H1 (cell line): ENCODE measurements around the gene P2RX6. TPM values are rescaled to one million over a fixed set of nuclear protein-coding genes. Genes with fewer than 3 reads are reported as not detected.

Experiments used
- CTCF ChIA-PET: fragments of 300-600 bp; sonication (Branson Sonifier 250); formaldehyde crosslinking; loops from one replicate; lab custom pipeline; 2021; ENCODE audit not compliant: partially characterized antibody; lab: Charles Lee
- POLR2A ChIA-PET: fragments of 300-600 bp; sonication (Branson Sonifier 250); formaldehyde crosslinking; loops from one replicate; lab custom pipeline; 2021; ENCODE audit warnings: inconsistent platforms; ENCODE audit not compliant: partially characterized antibody; lab: Charles Lee
- DNase-seq, 2 experiments: peaks; one replicate each; pipeline versions ENCODE4 v3.0.0 to v3.0.0-alpha.2; 2010 to 2022; ENCODE audit warnings: low spot score in 2 of 2, low read depth in 1 of 2, mixed read lengths in 1 of 2
- FAIRE-seq: peaks from 2 replicates; lab custom pipeline; 2011; peaks lifted over from hg19 to GRCh38; lab: Jason Lieb, UNC
- H2AFZ ChIP-seq: 2 replicates; pipeline ENCODE4 v1.8.1; 2012; ENCODE audit warnings: low read length, inconsistent platforms
- H2AK5ac ChIP-seq: 2 replicates; pipeline ENCODE4 v1.6.1; 2013; ENCODE audit warnings: low read depth, low read length
- H2BK120ac ChIP-seq: replicated peaks from 2 replicates; pipeline ENCODE3; 2013; ENCODE audit warnings: low read depth, low read length, inconsistent platforms
- H2BK12ac ChIP-seq: 2 replicates; pipeline ENCODE4 v1.6.1; 2013; ENCODE audit warnings: low read depth, low read length
- H2BK15ac ChIP-seq: 2 replicates; pipeline ENCODE4 v1.6.1; 2013; ENCODE audit warnings: low read length
- H2BK20ac ChIP-seq: 2 replicates; pipeline ENCODE4 v1.6.1; 2013; ENCODE audit warnings: low read length
- H2BK5ac ChIP-seq: 2 replicates; pipeline ENCODE4 v1.6.1; 2013; ENCODE audit warnings: low read depth, low read length
- H3K14ac ChIP-seq: 2 replicates; pipeline ENCODE4 v1.6.1; 2013; ENCODE audit warnings: inconsistent platforms; ENCODE audit not compliant: insufficient read length
- H3K18ac ChIP-seq: 2 replicates; pipeline ENCODE4 v1.6.1; 2013; ENCODE audit warnings: low read length; ENCODE audit errors: extremely low read depth
- H3K23ac ChIP-seq: 2 replicates; pipeline ENCODE4 v1.6.1; 2013; ENCODE audit warnings: inconsistent platforms; ENCODE audit not compliant: insufficient read length
- H3K23me2 ChIP-seq: 2 replicates; pipeline ENCODE4 v1.6.1; 2013; ENCODE audit warnings: low read depth, low read length
- H3K27ac ChIP-seq: 2 replicates; pipeline ENCODE4 v1.6.1; 2011; ENCODE audit warnings: low read depth, low read length, inconsistent platforms
- H3K27me3 ChIP-seq, 4 experiments: replicated peaks in 1 of 4; 1 replicate in 1 of 4; 2 replicates in 3 of 4; pipeline versions ENCODE4 v1.6.1 to v1.8.1; 2011 to 2013; ENCODE audit warnings: low read length in 3 of 4, mild to moderate bottlenecking in 3 of 4, inconsistent platforms in 2 of 4, mixed read lengths in 2 of 4, moderate library complexity in 1 of 4; ENCODE audit not compliant: control insufficient read depth in 3 of 4, insufficient read depth in 3 of 4; ENCODE audit errors: extremely low read depth in 1 of 4
- H3K36me3 ChIP-seq, 4 experiments: 2 replicates each; pipeline versions ENCODE4 v1.6.1 to v1.8.1; 2011 to 2013; ENCODE audit warnings: mild to moderate bottlenecking in 4 of 4, low read length in 3 of 4, moderate library complexity in 2 of 4, control low read depth in 1 of 4, inconsistent platforms in 1 of 4; ENCODE audit not compliant: insufficient read depth in 4 of 4, control insufficient read depth in 2 of 4
- H3K4ac ChIP-seq: replicated peaks from 2 replicates; pipeline ENCODE3; 2013; ENCODE audit warnings: low read length, low read depth, mixed read lengths, inconsistent platforms; ENCODE audit not compliant: insufficient read length
- H3K4me1 ChIP-seq, 4 experiments: replicated peaks in 1 of 4; 1 replicate in 1 of 4; 2 replicates in 3 of 4; pipeline versions ENCODE4 v1.6.1 to v1.8.1; 2011 to 2013; ENCODE audit warnings: low read length in 3 of 4, inconsistent platforms in 2 of 4, mixed read lengths in 1 of 4; ENCODE audit not compliant: insufficient read depth in 4 of 4, control insufficient read depth in 3 of 4
- H3K4me2 ChIP-seq, 2 experiments: 2 replicates each; pipeline versions ENCODE4 v1.6.1 to v1.8.1; 2011 to 2013; ENCODE audit warnings: low read depth in 2 of 2, low read length in 2 of 2, control low read depth in 1 of 2, inconsistent platforms in 1 of 2, mild to moderate bottlenecking in 1 of 2; ENCODE audit not compliant: insufficient read depth in 1 of 2
- H3K4me3 ChIP-seq, 4 experiments: fragments of 200-600, 300-600 bp in 1 of 4; sonication (generic), shearing (Covaris generic), sonication (Bioruptor Twin) in 1 of 4; 2 replicates each; pipeline versions ENCODE4 v1.5.1 to v1.8.1; 2011 to 2016; ENCODE audit warnings: low read length in 4 of 4, low read depth in 3 of 4, control low read depth in 2 of 4, inconsistent platforms in 2 of 4, mild to moderate bottlenecking in 2 of 4, mixed read lengths in 1 of 4, moderate library complexity in 1 of 4; ENCODE audit not compliant: insufficient read depth in 2 of 4; ENCODE audit errors: extremely low read depth in 1 of 4
- H3K56ac ChIP-seq: replicated peaks from 2 replicates; pipeline ENCODE3; 2013; ENCODE audit warnings: low read depth, mild to moderate bottlenecking, mixed read lengths, low read length, inconsistent platforms; ENCODE audit not compliant: insufficient read length
- H3K79me1 ChIP-seq: 2 replicates; pipeline ENCODE4 v1.6.1; 2013; ENCODE audit warnings: low read depth, low read length, control low read depth
- H3K79me2 ChIP-seq, 2 experiments: 2 replicates each; pipeline versions ENCODE4 v1.6.1 to v1.8.1; 2012 to 2013; ENCODE audit warnings: low read length in 2 of 2, mild to moderate bottlenecking in 2 of 2, inconsistent platforms in 1 of 2; ENCODE audit not compliant: insufficient read depth in 2 of 2, control insufficient read depth in 1 of 2
- H3K9ac ChIP-seq, 4 experiments: replicated peaks in 1 of 4; 1 replicate in 1 of 4; 2 replicates in 3 of 4; pipeline versions ENCODE4 v1.6.1 to v1.8.1; 2011 to 2013; ENCODE audit warnings: low read depth in 3 of 4, low read length in 3 of 4, control low read depth in 2 of 4, mild to moderate bottlenecking in 2 of 4, moderate library complexity in 2 of 4, inconsistent platforms in 1 of 4; ENCODE audit errors: extremely low read depth in 1 of 4
- H3K9me3 ChIP-seq, 2 experiments: 2 replicates each; pipeline versions ENCODE4 v1.6.1 to v1.8.1; 2012 to 2013; ENCODE audit warnings: mild to moderate bottlenecking in 2 of 2, moderate library complexity in 2 of 2, control low read depth in 1 of 2, inconsistent platforms in 1 of 2, low read depth in 1 of 2, low read length in 1 of 2, mixed read lengths in 1 of 2; ENCODE audit not compliant: insufficient read depth in 2 of 2
- H4K20me1 ChIP-seq, 2 experiments: replicated peaks in 1 of 2; 2 replicates each; pipeline versions ENCODE3 to v1.8.1; 2011 to 2013; ENCODE audit warnings: inconsistent platforms in 2 of 2, low read length in 2 of 2, mild to moderate bottlenecking in 1 of 2; ENCODE audit not compliant: insufficient read depth in 2 of 2, control insufficient read depth in 1 of 2
- H4K5ac ChIP-seq: 2 replicates; pipeline ENCODE4 v1.6.1; 2013; ENCODE audit warnings: low read length, low read depth, mixed read lengths, inconsistent platforms; ENCODE audit not compliant: insufficient read length
- H4K8ac ChIP-seq: 2 replicates; pipeline ENCODE4 v1.8.0; 2013; ENCODE audit warnings: mild to moderate bottlenecking, moderate library complexity, low read length, inconsistent platforms; ENCODE audit not compliant: insufficient read depth; ENCODE audit errors: extremely low read depth
- H4K91ac ChIP-seq: replicated peaks from 2 replicates; pipeline ENCODE3; 2013; ENCODE audit warnings: low read length, mixed read lengths, inconsistent platforms; ENCODE audit not compliant: insufficient read length
- CBX5 ChIP-seq: fragments of 300-800, 300-1000 bp; sonication (generic); IDR thresholded peaks from 2 replicates; pipeline ENCODE4 v1.7.1; 2016; ENCODE audit warnings: antibody characterized with exemption, low read length, low read depth
- EP300 ChIP-seq, 2 experiments: IDR thresholded peaks; 1 replicate in 1 of 2; 2 replicates in 1 of 2; pipeline ENCODE4 v1.6.1; 2011 to 2012; ENCODE audit warnings: low read depth in 2 of 2, low read length in 2 of 2, mild to moderate bottlenecking in 2 of 2, borderline replicate concordance in 1 of 2, inconsistent platforms in 1 of 2, moderate library complexity in 1 of 2
- NRF1 ChIP-seq: IDR thresholded peaks from 2 replicates; pipeline ENCODE4 v1.6.1; 2011; ENCODE audit warnings: mild to moderate bottlenecking, low read depth, low read length, improper control_type of control experiment
- RBBP5 ChIP-seq: IDR thresholded peaks from 2 replicates; pipeline ENCODE4 v1.7.1; 2012; ENCODE audit warnings: low read depth, mild to moderate bottlenecking, inconsistent platforms, low read length, moderate library complexity, borderline replicate concordance
- RFX5 ChIP-seq: IDR thresholded peaks from 2 replicates; pipeline ENCODE4 v1.6.1; 2011; ENCODE audit warnings: low read depth, low read length, improper control_type of control experiment, borderline replicate concordance
- SIN3A ChIP-seq, 2 experiments: IDR thresholded peaks in 1 of 2; conservative IDR thresholded peaks in 1 of 2; 2 replicates each; pipeline ENCODE4 v1.6.1; 2011 to 2012; ENCODE audit warnings: low read length in 2 of 2, improper control_type of control experiment in 1 of 2, low read depth in 1 of 2, mild to moderate bottlenecking in 1 of 2
- USF2 ChIP-seq: IDR thresholded peaks from 2 replicates; pipeline ENCODE4 v1.6.1; 2011; ENCODE audit warnings: low read length, improper control_type of control experiment
- WGBS, 2 experiments: shearing (Covaris generic) in 1 of 2; methylation state at CpG; one replicate each; pipeline versions ENCODE4 v1.1.6 to v1.1.7; 2013 to 2015; ENCODE audit warnings: low lambda C conversion rate in 2 of 2, mixed read lengths in 2 of 2, inconsistent platforms in 1 of 2, low coverage in 1 of 2, missing lambda C conversion rate in 1 of 2; ENCODE audit not compliant: insufficient replicate concordance in 2 of 2, insufficient coverage in 1 of 2, insufficient read length in 1 of 2; ENCODE audit errors: extremely low coverage in 1 of 2, missing lambda C conversion rate in 1 of 2; 5-methylcytosine and 5-hydroxymethylcytosine counted together
- polyA plus RNA-seq, 7 experiments: library from polyadenylated mRNA; depleted of rRNA in 3 of 7; stranded (reverse) in 5 of 7; unstranded in 2 of 7; fragments of >200 nt in 5 of 7; fragments of 200-250 nt in 2 of 7; gene quantifications; 1 replicate in 5 of 7; 2 replicates in 1 of 7; 4 replicates in 1 of 7; pipeline versions ENCODE4 v1.2.1 to v1.2.3, GENCODE V29; 2011 to 2013; ENCODE audit warnings: missing spikeins in 2 of 7, mixed read lengths in 2 of 7
- total RNA-seq: library from RNA; stranded (reverse); fragmentation: NEBNext Ultra II Directional; extraction: Animal tissue kit (Norgen Biotek cat#: 25700); gene quantifications from 2 replicates; pipeline ENCODE4 v1.2.1, GENCODE V29; 2021

The P2RX6 gene
- total and polyA plus RNA-seq, 2 of the 8 experiments (the other 6 are each of a cell fraction or from before 2014, with no cell fraction given), result 0.09 TPM; not detected in 1

- TF ChIP-seq NRF1 (no peak), EP300 (IDR thresholded peaks at IDR 0.05; ENCODE audit: borderline replicate concordance in 1 of 2, low read depth in 2 of 2, low read length in 2 of 2) (no peak), RFX5 (no peak), SIN3A (conservative IDR thresholded peaks at IDR 0.05 in 1 of 2, IDR thresholded peaks at IDR 0.05 in 1 of 2; ENCODE audit: low read depth in 1 of 2, low read length in 2 of 2) (no peak), USF2 (no peak), RBBP5 (no peak), CBX5 (no peak)
- FAIRE-seq, result no peak
These were observed 53.1 kb downstream of the P2RX6 start for GRCh38 chr22:21067901-21068680.

More at GRCh38 chr22:21067901-21068680, 53.1 kb downstream of the P2RX6 start:
- Histone ChIP-seq H3K36me3 (no peaks in the 10 kb centered on the region), H2AK5ac (no peak overlapping the region), H3K79me1 (no peaks in the 10 kb centered on the region), H2BK20ac (no peak overlapping the region), H3K9ac (no peak overlapping the region), H3K14ac (no peak overlapping the region), H3K9me3 (no peaks in the 10 kb centered on the region), H3K4me2 (no peak overlapping the region), H4K91ac (no peak overlapping the region), H4K8ac (no peak overlapping the region), H2BK12ac (no peak overlapping the region), H3K27ac (no peak overlapping the region), H4K5ac (no peak overlapping the region), H2BK120ac (no peak overlapping the region), H3K79me2 (no peaks in the 10 kb centered on the region), H3K56ac (no peak overlapping the region), H3K27me3 (peaks cover 0 to 2% (median 0%) of the 10 kb centered on the region in 4 experiments; a peak in 1 of 7 replicates), H2BK15ac (no peak overlapping the region), H2AFZ (no peak overlapping the region), H3K4me1 (no peaks in the 10 kb centered on the region; a peak in 1 of 7 replicates), H3K23me2 (no peaks in the 10 kb centered on the region), H3K4me3 (no peak overlapping the region), H2BK5ac (no peak overlapping the region), H3K18ac (no peak overlapping the region), H3K4ac (no peak overlapping the region), H4K20me1 (no peaks in the 10 kb centered on the region), H3K23ac (no peak overlapping the region)
- CTCF ChIA-PET, result interaction anchor here (1.4 to 1.9 kb wide), 4 partner anchors 12 to 182 kb away, joined by 4 to 7 read pairs (median 4); no protein-coding TSS in a partner anchor
- WGBS, 2 experiments, result 93% methylated on average over 12 of the region's 12 CpGs; no CpG with 5 or more reads in 1 of the 2 experiments
- DNase-seq, result no peak
- POLR2A ChIA-PET, result no interaction called here
